HG02759 (cell line): ENCODE results near the gene CLN5.
"Not testable (repeated sequence)": the region's sequence is repeated elsewhere in the genome, so short reads cannot be mapped to it uniquely, and the experiment has no call there.

ENCODE experiments used
- ATAC-seq: cut with Tn5 transposase; IDR thresholded peaks from one replicate; pipeline ENCODE4 v1.9.1; 2021; ENCODE audit warnings: mild to moderate bottlenecking, moderate library complexity; ENCODE audit not compliant: unreplicated experiment

CLN5 gene

DNA sequence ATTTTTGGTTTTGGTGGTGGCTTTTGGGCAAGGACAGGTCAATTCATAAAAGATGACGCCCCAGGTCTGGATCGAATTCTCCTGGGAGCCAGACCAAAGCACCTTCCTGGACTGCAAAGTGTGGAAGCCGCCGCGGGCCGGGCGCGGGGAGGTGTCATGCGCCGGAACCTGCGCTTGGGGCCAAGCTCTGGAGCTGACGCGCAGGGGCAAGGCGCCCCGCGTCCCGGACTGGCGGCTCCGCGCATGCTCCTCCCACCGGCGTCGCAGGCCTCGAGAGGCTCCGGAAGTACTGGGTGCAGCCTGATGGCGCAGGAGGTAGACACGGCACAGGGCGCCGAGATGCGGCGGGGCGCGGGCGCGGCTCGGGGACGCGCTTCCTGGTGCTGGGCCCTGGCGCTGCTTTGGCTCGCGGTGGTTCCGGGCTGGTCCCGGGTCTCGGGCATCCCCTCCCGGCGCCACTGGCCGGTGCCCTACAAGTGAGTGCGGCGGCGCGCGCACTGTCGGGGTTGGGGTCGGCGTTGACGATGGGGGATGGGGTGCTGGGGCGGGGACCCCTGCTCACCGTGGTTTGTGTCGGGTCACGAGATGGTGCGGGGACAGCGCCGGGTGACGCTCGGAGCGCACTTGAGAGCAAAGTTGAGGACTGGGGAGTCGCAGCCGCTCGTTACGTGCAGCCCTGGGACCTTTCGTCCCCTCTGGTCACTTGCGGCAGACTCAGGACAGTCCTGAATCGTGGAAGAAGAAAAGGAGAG lies at the start of gene CLN5:
Gene CLN5, plus strand, starts transcription at position 286 of the 752 bp plus-strand sequence. Its CDS starts 18 bp downstream, at position 304.
- ATAC-seq: peak; percentile 96

DNA sequence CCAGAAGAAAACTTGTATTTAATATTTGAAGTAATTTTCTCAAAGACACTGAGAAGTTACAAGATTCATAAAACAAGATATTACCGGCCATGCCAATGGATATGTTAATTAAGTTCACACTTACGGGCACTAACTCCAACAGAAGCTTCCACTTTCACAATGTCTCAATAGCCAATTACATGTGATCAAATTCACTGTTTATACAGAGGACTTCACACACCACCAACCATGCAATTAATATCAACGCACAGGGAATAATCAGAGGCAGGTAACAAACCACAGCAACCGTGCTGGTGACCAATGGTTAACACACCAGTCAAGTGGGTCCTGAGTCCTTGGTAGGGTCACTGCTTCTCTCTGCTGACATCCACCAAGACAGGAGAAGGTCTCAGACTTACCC lies 49.5 kb upstream of the CLN5 start:
- peak; percentile 48 for ATAC-seq

DNA sequence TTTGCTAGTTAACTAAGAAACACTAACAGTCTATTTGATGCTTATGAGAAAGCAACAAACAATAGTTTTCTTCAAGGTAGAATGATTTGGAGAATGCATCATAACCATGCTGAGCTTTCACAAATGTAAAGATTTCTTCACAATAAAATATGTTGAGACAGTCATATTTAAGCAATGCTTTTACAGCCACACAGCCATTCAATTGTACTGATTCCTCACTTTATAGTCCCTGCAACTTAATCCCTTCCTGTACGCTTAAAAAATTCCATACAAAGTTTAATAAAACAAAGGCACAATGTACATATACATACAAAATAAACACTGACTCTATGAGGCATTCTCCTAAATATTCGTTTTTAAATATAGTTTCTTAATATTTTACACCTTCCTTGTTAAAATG lies 48.2 kb upstream of the CLN5 start:
- ATAC-seq: no peak

DNA sequence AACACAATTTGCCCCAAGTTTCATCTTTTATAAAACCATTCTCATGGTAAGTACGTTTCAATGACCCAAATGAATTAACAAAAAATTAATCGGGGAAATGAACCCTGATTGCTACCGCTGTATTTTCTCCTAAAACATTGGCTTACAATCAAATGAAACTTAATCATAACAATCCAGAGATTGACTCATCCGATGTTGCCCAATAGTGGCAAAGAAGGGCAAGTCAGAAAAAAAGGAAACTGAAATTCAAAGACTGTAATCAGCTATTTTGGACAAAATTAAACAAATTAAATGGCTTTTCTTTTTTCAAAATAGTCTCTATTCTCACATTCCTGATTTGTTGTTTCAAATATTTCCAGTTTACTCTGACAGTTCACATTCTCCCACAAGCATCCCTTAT lies 47.4 kb upstream of the CLN5 start:
- no peak for ATAC-seq

DNA sequence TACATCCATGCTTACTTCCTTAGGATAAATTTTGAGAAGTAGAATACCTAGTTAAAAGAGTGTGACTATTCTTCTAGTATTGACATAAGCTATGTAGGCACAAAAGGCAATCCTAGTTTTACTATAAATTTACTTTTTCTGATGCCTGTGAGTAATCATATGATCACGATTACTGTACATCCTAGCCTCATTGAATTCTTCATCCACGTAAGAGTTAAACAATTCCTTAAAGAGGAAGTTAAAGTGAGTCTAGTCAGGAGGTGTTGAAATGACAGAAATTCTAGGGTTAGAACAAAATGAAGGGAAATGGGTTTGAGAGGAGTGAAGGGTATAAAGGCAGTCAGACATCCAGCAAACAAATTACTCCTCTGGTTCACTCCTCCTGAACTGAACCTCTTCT lies 43.7 kb upstream of the CLN5 start, which contains the start of gene ACOD1:
Gene ACOD1, plus strand, starts transcription at position 363 of the 400 bp plus-strand sequence. CDS start 48 bp downstream, outside the sequence.
- no peak for ATAC-seq

DNA sequence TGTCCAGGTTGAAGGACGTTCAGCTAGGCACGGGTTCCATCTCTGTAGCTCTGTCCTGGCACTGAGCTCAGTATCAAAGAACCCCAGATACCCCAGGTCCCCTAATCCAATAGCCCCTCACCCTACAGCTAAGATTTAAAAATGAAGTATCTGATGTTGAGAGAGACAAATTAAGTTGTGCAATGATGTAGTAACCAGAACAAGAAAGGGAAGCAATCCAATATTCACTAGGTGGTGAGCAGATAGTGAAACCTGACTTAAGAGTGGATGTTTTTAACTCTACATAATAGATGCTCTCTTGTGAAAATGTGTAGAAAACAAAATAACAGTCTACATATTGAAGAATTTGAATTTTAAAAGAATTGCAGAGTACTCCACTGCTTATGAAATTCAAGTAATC lies 41.8 kb upstream of the CLN5 start:
- ATAC-seq: no peak

DNA sequence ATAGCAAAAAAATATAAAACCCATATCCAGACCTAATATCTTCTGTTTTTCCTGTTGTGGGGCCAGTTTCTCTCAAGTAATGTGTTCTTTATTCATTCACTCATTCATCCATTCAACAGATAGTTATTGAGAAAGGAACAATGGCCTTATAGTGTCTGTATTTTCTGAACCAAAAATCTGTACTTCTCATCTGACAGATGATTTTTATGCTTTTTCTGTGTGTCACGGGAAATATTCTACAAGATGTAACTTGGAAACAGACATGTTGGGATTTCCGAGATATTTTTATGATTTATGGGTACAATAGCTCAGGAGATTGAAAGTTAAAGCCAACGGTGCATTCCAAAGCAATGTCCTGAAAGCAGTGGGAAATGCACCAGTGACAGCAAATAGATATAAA lies 37.9 kb upstream of the CLN5 start:
- ATAC-seq: no peak

DNA sequence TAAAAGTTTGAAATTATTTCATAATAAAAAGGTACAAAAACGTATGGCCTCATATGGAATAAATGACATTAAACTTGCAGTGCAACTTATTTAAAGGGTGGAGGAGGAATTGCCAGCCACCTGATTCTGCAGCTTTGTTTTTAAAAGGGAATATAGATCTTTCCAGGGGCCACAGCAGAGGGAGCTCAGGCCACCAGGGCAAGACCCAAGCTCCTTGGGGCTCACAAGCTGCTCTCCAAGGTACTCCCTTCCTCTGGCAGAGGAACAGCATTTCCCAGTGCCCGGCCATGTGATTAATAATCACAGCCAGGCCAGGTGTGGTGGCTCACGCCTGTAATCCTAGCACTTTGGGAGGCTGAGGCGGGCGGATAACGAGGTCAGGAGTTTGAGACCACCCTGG lies 37.3 kb upstream of the CLN5 start:
- no peak for ATAC-seq

DNA sequence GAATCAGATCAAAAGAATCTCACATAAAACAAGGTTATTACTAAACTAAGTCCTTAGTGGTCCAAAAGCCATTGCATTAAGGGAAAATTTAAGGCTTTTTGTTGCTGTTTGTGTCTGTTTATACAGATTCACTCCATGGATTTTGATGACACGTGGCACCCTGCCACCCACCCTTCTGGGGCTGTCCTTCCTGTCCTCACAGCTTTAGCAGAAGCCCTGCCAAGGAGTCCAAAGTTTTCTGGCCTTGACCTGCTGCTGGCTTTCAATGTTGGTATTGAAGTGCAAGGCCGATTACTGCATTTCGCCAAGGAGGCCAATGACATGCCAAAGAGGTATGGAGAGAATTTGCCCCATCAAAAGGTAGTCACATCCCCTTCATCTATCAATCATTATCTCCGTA lies 36.7 kb upstream of the CLN5 start:
- no peak for ATAC-seq

DNA sequence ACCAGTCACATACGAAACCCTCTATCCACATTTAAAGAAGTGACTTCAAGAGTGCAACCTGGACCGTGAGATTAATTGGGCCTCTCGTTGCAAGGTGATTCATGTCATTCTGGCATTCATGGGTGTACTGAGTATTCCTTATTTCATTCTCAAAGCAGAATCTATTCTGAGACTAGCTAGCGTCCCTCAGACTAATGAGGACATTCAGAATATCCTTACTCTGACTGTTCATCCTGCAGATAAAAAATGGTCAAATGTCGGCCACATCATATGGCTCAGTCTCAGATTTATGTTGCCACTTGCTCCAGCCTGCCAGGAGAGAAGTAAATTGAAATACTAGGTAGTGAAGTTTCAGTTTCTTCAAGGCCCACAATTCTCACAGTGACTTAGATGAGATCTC lies 36.2 kb upstream of the CLN5 start:
- ATAC-seq: no peak

DNA sequence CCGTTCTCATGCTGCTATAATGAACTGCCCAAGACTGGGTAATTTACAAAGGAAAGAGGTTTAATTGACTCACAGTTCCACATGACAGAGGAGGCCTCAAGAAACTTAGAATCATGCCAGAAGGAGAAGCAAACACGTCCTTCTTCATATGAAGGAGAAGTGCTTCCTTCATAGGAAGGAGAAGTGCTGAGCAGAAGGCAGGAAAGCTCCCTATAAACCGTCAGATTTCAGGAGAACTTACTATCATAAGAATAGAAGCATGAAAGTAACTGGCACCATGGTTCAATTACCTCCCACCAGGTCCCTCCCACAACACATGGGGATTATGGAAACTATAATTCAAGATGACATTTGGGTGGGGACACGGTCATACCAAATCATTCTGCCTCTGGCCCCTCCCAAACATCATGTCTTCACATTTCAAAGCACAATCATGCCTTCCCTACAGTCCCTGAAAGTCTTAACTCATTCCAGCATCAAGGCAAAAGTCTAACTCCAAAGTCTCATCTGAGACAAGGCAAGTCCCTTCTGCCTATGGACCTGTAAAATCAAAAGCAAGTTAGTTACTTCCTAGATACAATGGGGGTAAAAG lies 32.9 kb upstream of the CLN5 start:
- ATAC-seq: no peak

DNA sequence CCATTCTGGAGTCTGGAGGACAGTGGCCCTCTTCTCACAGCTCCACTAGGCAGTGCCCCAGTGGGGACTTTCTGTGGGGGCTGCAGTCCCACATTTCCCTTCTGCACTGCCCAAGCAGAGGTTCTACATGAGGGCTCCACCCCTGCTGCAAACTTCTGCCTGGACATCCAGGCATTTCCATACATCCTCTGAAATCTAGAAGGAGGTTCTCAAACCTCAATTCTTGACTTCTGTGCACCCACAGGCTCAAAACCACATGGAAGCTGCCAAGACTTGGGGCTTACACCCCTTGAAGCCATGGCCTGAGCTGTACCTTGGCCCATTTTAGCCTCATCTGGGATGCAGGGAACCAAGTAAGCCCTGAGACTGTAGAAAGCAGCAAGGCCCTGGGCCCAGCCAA lies 32.1 kb upstream of the CLN5 start:
- not testable (repeated sequence) for ATAC-seq

DNA sequence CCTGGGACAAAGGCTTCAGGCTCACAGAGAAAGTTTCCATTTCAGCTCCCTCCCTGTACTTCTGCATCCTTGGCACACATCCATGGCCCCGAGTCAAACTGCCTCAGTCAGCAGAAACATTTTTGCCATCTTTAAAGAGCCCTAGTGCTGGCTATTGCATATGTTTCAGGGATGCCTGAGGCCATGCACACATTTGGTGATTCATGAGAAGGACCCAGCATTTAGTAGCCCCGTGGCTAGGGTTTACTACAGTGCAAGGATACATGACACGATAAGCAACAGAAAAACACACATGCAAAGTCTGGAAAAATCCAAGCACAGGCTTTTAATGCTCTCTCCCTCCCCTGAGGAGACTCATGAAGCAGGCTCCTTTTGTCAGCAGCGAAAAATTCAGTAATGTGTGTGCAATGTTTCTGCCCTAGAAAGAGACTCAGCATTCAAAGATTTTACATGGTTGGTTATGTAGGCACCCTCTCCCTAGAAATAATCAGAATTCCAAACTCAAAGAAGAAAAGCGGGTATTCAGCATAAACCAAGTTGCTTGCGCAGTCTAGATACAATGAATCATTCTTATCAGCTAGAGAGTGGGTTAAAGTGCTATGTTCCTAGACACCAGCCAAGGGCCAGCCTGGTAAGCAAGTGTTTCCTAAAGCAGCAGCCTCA lies 26.0 kb upstream of the CLN5 start:
- no peak for ATAC-seq

DNA sequence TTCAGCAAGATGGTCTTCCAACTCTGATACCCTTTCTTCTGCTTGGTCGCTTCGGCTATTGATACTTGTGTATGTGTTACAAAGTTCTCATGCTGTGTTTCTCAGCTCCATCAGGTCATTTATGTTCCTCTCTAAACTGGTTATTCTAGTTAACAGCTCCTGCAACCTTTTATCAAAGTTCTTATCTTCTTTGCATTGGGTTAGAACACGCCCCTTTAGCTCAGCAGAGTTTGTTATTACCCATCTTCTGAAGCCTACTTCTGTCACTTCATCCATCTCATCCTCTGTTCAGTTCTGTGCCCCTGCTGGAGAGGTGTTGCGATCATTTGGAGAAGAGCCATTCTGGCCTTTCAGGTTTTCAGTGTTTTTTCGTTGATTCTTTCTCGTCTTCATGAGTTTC lies 24.9 kb upstream of the CLN5 start:
- ATAC-seq: no peak

DNA sequence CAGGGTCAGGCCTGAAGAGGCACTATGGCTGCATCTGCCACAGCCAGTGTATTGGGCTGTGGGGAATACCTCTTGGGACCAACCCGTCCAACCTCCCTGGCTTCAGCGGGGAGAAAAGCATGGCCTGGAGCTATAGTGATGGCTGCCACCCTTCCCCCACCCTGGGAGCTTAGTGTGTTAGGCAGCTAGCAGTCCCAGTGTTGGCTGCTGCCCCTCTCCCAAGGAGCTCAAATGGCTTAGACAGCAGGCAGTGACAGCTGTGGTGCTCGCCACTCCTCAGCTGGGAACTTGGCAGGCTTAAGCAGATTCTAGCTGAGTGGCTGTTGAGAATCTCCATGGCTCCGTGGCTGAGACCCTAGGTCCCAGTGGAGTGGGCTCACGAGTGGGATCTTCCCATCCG lies 23.8 kb upstream of the CLN5 start:
- no peak for ATAC-seq

DNA sequence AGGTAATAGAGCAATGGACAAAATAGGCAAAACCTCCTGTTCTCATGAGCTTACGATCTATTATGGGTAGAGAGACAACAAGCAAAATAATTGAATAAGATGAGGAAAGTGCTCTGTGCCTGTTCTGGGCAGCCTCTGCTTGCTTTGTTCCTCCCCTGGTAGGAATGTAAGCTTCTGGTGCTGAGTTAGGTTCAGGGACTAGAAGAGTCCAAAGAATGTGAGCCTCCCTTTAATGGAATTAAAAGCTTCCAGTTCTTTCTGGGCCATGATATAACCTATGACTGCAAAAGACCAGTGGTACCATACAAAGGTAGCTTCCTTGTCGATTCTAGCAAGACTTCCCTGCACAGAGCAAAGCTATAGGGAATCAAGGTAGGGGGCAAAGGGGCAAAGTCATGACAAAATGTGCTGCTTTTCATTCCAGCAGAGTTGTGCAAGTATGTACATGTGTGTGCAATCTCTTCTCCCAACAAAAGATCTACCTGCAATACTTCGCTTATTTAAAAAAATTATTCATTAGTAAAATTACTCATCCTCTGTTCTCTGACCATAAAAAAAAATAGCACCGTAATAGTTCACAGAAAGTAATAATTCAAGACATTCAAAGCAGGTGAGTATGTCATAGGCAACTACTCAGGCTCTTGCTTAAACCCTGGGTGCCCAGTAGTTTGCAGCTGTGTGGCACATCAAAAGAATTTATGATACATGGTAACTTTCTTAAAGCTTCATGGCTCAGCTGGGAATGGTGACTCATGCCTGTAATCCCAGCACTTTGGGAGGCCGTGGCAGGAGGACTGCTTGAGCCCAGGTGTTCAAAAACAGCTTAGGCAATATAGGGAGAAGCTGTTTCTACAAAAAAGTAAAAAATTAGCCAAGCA lies 22.2 kb upstream of the CLN5 start:
- ATAC-seq: no peak

DNA sequence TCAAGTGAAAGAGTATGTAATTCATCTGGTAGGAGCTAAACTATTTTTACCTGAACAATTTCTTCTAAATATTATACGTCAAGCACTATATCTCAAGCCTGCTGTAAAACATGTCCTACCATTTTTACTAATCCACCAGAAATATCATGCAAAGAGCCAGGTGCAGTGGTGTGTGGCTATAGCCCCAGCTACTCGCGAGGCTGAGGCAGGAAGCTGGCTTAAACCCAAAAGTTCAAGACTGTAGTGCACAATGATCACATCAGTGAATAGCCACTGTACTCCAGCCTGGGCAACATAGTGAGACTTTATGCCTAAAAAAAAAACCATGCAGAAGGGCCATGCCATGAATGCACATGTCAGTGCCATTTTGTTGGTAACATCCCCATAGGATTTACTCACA lies 20.7 kb upstream of the CLN5 start:
- ATAC-seq: peak; percentile 75

DNA sequence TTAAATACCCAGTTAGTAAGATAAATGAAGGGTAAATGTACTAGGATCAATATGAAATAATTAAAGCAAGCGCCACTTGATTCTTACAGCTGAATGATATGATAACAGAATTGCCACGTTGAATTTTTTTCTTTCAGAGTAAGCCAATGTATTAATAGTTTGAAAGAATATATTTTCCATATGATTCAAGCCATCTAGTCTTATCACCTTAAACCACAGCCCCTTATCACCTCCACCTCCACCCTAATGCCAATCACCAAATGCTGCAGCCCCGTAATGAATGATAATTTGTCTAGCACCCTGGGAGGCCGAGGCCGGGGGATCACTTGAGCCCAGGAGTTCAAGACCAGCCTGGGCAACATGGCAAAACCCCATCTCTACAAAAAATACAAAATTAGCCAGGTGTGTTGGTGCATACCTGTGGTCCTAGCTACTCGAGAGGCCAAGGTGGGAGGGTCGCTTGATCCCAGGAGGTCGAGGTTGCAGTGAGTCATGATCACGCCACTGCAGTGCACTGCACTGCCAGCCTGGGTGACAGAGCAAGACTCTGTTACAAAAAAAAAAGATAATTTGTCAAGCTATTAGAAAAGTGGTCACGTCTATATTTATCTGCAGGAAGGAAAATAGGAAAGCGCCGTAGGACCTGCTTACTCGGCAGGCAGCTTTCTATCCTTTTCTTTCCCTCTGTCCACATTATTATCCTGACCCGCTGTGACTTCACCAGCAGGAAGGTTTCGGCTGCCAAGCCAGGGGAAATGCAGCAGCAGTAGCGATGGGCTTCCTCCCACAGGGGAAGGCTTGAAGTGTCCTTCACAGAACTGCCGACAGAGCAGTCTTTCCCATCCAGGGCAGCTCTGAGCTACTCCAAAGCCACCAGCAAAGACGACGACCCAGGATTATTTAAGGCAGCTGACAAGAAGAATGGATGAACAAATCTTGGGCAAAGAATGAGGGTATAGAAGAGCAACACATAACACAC lies 19.7 kb upstream of the CLN5 start:
- no peak for ATAC-seq

DNA sequence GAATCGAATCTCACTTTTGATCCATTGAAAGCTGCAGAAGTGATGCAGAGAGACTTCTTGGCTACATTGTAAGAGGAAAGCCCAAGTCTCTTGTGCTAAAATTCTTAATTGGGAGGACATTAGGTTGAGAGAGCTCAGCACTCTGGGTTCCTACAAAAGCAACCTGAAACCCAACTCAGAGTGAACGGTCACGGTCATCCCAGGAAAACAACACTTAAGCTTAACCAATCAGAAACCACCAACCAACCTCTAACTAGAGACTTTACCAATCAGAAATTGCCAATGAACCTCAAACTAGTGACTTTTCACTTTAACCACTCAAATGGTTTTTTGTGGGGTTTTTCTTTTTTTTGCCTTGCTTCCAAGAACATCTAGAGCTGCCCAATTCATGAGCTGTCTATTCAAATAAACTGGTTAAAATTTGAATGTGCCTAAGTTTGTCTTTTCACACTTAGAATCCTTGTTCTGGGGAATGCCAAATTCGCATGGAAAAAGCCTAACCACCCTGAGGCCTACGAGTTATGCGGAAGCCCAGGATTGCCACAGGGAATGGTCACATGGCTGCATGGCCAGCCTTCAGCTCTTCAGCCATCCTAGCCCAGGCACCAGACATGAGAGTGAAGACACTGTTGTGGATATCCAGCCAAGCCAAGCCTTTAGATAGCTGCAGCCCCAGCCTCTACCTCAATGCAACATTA lies 17.8 kb upstream of the CLN5 start:
- ATAC-seq: no peak
